GM19351 (cell line): ENCODE results near the gene MAJIN.
"Not testable (repeated sequence)": the region's sequence is repeated elsewhere in the genome, so short reads cannot be mapped to it uniquely, and the experiment has no call there.

Experiments
- ATAC-seq: cut with Tn5 transposase; IDR thresholded peaks from one replicate; pipeline ENCODE4 v1.9.1; 2021; ENCODE audit warnings: mild to moderate bottlenecking, moderate library complexity; ENCODE audit not compliant: unreplicated experiment

Gene MAJIN, protein sequence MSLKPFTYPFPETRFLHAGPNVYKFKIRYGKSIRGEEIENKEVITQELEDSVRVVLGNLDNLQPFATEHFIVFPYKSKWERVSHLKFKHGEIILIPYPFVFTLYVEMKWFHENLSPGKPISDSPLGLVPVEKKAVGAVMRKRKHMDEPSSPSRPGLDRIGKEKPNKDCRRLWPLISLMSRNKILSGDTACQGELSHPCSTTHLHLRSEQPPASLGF

GRCh38 chr11:64971421-64972233 lies at the start of gene MAJIN:
Gene MAJIN, minus strand, starts transcription at chr11:64972108. Its CDS starts 12,703 bp downstream, at chr11:64959405.
- no peak for ATAC-seq

GRCh38 chr11:65021509-65021908 lies 49.6 kb upstream of the MAJIN start:
- ATAC-seq: no peak

- ATAC-seq: no peak
These were observed 49.1 kb upstream of the MAJIN start for GRCh38 chr11:65021003-65021402.

DNA sequence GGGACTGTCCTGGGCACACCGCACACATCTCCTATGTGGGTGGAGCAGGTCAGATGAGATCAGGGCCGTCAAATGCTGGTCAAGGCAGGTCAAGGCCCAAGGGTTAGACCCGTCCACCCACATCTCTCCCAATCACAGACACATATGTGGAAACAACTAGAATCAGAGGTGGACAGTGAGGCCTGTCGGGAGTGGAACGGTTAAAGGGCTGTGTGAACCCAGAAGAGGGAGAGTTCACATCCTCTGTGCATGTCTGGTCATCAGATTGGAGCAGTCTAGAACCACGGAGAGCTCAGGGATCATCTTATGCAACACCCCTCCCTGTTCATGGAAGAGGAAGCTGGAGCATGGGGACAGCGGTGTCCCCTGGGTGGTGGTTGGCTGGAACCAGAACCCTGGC lies 47.9 kb upstream of the MAJIN start:
- no peak for ATAC-seq

- no peak for ATAC-seq
These were observed 46.0 kb upstream of the MAJIN start for GRCh38 chr11:65017937-65018336.

DNA sequence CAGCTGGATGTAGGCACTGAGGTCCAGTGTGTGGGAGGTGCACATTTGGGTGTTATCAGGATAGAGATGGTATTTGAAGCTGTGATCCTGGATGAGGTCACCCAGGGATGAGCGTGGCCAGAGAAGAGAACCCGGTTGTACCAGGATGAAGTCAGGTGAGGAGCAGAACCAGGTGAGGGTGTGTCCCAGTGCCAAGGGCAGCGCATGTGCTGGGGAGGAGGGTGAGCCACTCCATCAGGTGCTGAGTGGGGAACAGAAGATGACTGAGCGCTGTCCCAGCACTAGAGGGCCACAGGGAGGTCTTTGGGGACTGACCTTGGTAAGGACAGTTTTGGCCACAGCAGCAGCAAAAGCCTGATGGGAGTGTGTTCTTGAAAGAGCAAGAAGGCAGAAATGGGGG lies 44.8 kb upstream of the MAJIN start:
- ATAC-seq: no peak

GRCh38 chr11:65014726-65015227 lies 42.9 kb upstream of the MAJIN start:
- ATAC-seq: no peak

GRCh38 chr11:65013888-65014725 lies 42.2 kb upstream of the MAJIN start, which contains the start of gene ARL2:
Gene ARL2, plus strand, starts transcription at chr11:65014160. Its CDS starts 48 bp downstream, at chr11:65014208.
- ATAC-seq: peak; percentile 70

- peak; percentile 71 for ATAC-seq
These were observed 41.4 kb upstream of the MAJIN start for GRCh38 chr11:65013130-65013887.

- ATAC-seq: no peak
These were observed 37.0 kb upstream of the MAJIN start for GRCh38 chr11:65008873-65009272.

DNA sequence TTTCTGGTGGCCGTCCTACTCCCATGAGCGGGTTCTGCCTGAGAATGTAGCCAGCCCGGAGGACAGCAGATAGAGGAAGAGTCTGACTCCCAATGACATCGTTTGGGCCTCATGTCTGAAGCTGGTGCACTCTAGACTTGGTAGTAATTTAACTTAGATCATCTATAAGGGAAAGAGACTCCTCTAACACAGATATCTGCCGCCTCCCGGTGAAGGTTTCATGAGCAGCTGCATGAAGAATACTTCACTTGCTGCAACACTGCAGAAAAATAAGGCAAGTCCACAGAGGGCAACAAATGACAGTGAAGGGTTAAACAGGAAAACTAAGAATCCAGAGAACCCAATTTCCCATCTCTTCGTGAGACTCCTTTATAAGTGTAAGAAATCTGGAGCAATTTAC lies 36.1 kb upstream of the MAJIN start:
- no peak for ATAC-seq

- not testable (repeated sequence) for ATAC-seq
These were observed 32.1 kb upstream of the MAJIN start for GRCh38 chr11:65003968-65004367.

DNA sequence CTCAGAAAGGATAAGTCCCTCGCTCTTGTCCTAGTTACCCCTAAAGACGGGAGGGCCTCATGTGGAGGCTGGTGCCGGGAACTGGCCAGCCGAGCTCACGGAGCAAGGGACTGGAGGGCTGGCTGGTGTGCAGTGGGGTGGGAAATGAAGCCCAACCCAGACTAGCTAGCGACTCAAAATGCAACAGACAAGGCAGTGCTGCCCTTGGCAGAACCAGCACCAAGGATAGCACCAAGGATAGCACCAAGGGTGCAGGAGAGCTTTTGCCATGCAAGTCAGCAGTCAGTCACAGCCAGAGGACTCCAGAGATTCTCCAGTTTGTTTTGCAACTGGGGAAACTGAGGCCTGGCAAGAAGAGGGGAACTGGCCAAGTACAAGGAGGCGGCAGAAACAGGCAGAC lies 31.4 kb upstream of the MAJIN start:
- ATAC-seq: no peak

- no peak for ATAC-seq
These were observed 30.8 kb upstream of the MAJIN start for GRCh38 chr11:65002706-65003105.

DNA sequence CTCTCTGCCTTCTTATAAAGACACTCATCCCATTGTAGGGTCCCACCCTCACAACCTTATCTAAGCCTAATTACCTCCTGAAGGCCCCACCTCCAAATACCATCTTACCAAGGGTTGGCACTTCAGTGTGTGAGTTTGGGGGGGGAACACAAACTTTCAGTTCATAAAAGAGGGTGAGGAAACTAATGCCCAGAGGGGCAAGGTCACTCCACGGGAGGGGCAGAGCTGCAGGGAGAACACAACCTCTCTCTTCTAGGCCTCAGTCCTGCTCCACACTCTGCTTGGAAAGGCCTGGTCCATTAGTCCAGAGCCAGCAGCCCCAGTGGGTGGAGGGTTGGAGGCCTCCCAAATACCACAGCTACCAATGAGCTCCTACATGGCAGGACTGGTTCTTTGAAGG lies 27.6 kb upstream of the MAJIN start:
- no peak for ATAC-seq

GRCh38 chr11:64998690-64999431 lies 27.0 kb upstream of the MAJIN start:
- ATAC-seq: no peak

- no peak for ATAC-seq
These were observed 26.2 kb upstream of the MAJIN start for GRCh38 chr11:64998141-64998540.

- ATAC-seq: no peak
These were observed 24.9 kb upstream of the MAJIN start, which contains the start of gene BATF2 for GRCh38 chr11:64996710-64997380. Gene BATF2, minus strand, starts transcription at chr11:64996971. Its CDS starts 57 bp downstream, at chr11:64996914.

DNA sequence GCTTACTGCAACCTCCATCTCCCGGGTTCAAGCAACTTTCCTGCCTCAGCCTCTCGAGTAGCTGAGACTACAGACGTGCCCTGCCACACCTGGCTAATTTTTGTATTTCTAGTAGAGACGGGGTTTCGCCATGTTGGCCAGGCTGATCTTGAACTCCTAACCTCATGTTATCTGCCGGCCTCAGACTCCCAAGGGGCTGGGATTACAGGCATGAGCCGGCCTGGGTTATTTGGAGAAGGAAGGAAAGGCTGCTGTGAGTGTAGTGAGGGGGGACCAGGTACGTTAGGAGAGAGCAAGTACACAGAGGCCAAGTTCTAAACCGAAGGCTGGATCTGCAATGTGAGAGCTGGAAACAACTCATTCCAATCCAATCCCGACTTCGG lies 24.4 kb upstream of the MAJIN start:
- no peak for ATAC-seq
